GM12874 (cell line): ENCODE results near the gene ARHGAP35.

Experiments used
- TF ChIP-seq, protein P1 (sequence below): IDR thresholded peaks from 2 replicates; pipeline ENCODE4 v1.5.1; 2011; ENCODE audit warnings: low read depth, mild to moderate bottlenecking, control low read depth, low read length, moderate library complexity; ENCODE audit not compliant: insufficient read depth

ARHGAP35 gene

DNA sequence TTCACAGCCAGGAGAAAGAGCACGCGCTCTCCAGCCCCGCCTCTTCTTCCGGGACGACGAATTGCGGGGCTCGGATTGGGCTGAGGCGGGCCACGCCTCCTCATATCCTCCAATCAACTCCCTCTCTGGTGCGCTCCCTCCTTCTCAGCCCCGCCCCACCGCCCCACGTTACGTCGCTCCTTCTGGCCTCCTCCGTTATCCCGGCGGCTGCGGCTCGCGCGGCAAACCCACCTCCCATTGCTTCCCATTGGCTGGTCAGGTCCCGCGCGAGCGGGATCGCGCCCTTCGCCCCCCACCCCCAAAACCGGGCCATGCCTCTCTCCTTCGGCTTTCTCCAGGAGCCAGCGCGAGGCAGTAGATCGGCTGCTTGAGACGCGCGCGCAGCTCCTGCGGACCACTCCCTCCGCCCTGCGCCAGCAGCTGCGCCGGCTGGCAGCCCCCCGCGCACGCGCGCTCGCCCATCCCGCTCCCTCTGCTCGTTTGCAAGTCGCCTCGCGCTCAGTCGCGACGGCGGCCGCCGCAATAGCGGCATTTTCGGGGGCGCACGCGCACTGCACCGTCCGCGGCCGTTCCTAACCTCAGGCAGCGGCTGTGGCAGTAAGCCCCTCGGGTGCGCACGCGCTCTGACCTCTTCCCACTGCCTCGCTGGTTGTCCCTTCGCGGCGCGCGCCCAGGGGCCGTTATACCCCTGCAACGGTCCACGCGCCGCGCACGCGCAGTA, 512 bp upstream of the ARHGAP35 start:
- TF ChIP-seq, protein P1, sequence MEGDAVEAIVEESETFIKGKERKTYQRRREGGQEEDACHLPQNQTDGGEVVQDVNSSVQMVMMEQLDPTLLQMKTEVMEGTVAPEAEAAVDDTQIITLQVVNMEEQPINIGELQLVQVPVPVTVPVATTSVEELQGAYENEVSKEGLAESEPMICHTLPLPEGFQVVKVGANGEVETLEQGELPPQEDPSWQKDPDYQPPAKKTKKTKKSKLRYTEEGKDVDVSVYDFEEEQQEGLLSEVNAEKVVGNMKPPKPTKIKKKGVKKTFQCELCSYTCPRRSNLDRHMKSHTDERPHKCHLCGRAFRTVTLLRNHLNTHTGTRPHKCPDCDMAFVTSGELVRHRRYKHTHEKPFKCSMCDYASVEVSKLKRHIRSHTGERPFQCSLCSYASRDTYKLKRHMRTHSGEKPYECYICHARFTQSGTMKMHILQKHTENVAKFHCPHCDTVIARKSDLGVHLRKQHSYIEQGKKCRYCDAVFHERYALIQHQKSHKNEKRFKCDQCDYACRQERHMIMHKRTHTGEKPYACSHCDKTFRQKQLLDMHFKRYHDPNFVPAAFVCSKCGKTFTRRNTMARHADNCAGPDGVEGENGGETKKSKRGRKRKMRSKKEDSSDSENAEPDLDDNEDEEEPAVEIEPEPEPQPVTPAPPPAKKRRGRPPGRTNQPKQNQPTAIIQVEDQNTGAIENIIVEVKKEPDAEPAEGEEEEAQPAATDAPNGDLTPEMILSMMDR: no peak

DNA sequence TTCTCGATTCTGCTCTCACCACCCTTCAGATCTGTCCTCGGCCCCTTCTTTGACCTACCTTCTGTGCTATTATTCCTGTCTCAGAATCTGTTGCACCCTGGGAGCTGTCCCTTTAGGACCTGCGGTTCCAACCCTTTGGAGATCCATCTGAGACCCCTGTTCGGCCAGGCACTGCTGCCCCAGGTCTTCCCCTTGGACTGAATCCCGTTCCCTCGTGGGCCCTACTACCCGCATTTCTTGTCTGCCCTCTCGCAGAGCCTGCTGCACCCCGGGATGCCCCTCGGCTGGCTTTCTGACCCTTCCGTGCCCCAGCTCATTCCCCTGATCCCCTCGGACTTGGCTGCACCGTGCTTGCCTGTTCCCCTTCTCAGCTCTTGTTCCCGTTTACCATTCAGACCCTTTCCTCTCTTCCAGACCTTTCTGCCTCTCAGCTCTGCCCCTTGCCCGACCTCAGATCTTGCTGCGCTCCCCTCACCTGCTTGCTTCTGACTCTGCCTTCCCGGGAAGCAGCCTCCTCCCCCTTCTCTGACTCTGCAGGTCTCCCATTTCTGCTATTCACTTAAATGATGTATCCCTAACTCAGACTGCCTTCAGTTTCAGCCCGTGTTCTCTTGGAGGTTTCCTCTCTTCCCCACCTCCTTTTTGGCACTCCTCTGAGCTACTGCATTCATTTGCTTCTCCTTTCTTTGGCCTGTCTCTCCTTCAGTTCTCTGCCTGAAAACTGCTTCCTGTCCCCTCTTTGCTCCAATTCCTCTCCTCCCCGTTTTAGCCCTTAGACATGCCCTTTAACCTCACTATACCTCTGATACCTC, 1.1 kb downstream of the ARHGAP35 start:
- TF ChIP-seq, protein P1: no peak

DNA sequence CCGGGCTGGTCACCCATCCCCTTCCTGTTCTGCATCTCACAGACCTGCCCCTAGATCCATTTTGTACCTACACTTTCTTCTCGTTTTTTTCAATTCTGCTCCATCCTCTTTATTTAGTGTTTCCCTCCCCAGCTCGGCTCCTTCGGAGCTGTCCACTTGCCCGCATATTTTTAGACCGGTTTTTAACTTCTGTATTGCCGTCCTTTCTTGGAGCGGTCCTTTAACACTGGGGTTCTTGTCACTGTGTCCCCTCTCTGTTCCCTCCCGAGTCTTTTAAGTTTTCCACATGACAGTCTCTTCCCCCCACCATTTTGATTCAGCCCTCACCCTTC, 1.7 kb downstream of the ARHGAP35 start:
- TF ChIP-seq, protein P1: no peak

DNA sequence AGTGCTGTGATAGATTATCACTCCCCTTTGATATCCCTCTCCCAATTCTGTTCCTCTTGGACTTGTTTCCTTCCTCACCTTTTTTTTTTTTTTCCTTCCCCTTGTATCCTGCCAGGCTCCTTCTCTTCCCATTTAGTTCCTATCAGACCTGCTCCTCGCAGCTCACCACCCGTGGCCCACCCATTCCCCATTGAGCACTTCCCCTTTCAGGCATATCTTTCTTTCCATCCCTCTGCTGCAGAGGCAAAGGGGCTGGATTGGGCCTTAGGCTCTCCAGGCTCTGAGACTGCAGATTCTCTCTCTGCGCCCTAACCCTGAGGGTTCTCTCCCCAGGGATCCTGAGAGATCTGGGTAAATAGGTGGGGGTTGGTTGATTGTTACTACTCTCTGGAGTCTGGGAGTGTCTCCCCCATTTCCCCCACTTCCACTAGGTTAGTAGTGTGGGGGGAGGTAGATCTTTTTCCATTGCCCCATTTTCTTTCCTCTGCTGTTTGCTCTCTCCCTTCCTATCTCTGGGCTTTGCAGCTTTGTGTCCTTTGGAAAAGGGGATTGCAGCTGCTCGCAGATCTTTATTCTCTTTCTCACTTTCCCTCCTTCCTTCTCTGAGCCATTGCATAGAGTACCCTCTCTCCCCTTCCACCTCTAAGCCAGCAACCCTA, 2.3 kb downstream of the ARHGAP35 start:
- TF ChIP-seq, protein P1: no peak

DNA sequence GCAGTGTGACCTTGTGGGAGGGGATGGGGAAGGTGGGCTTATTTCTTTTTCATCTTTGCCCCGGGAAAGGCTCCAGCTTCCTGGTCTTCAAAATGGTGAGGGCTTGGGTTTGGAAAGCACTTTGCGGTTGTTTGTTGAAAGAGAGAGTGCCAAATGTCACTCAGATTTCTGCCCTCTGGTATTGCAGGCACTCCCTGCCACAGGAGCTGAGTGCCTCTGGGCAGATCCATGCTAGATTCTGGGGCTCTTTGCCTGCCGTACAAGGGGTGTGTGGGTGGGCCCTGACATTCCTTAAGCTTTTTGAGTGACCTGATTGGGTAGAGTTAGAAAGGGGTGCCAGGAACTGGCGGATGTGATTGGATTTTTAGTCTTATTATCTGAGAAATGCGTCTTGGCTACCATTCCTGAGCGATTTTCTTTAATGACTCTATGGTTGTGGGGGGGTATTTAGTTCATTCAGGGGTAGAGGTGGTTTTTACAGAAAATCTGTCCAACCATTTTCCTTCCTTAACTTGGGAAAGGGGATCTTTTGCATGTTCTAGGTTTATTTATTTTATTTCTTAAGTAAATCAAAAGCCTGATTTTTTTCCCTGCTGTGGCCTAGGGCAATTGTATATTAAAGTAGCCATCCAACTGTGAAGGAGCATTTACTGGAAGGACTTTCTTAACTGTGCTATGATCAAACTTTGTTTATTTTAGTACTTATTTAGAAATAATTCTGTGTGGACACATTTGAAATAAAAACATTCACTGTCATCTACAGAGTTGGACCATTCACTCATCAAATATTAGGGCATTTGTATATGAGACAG, 3.2 kb downstream of the ARHGAP35 start:
- TF ChIP-seq, protein P1: no peak

DNA sequence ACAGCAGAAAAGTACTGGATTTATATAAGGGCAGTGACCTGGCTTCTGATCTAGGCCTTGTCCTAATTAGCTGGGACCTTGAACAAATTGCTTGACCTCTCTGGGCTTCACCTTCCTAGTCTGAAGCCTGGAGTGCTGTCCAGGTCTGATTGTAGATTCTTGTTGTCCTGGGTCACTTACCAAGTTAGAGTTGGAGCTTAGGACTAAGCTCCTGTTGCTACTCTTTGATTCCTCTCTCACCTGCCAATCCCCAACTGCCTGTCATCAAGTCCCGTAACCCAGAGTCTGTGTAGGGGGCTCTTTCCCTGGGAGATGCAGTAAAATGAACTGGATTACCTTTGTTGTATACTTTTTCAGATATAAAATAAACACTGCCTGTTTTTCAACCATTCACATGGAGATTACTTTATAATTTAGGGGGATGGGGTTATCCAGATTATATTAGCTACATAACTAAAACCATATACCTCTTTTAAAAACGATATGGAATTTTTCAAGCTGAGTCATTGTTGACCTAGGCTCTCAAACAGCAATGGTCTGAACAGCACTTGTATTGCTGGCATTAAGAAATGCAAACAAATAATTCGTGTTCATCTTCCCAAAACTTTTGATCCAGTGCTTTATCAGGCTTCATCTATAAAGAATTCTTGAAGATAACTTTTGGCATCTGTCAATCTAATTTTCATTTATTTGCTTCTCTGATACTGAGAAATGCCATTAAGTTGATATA, 5.8 kb downstream of the ARHGAP35 start:
- TF ChIP-seq, protein P1: no peak
